HCT116 (cell line): ENCODE measurements around the gene SYNDIG1. TPM values are rescaled to one million over a fixed set of nuclear protein-coding genes. Genes with fewer than 3 reads are reported as not detected.

Experiments used
- ATAC-seq: fragments of 200-7000 bp; cut with Tn5 transposase; 2 replicates; pipeline ENCODE4 v1.9.1; 2020; ENCODE audit warnings: mild to moderate bottlenecking, moderate library complexity
- BruUV-seq: library from RNA; stranded (reverse); fragments of 400-500 nt; replicated peaks from 2 replicates; lab custom pipeline; 2021; lab: Mats Ljungman, UMichigan
- CTCF ChIA-PET: fragments of 300-600 bp; sonication (Branson Sonifier 250); formaldehyde crosslinking; loops from one replicate; lab custom pipeline; 2021; ENCODE audit warnings: antibody characterized with exemption; lab: Charles Lee
- POLR2A ChIA-PET: fragments of 300-600, 350-600 bp; sonication (Branson Sonifier 250); formaldehyde crosslinking; loops from one replicate; lab custom pipeline; 2021; ENCODE audit warnings: antibody characterized with exemption; lab: Charles Lee
- RAD21 ChIA-PET, 2 experiments: fragments of 300-600 bp; sonication (Branson Sonifier 250); formaldehyde crosslinking; loops; one replicate each; lab custom pipeline; 2023; ENCODE audit warnings: low total read pairs in 2 of 2; ENCODE audit not compliant: uncharacterized antibody in 2 of 2, unreplicated experiment in 2 of 2, low non-redundant PET in 1 of 2; lab: Charles Lee
- DNase-seq: peaks from one replicate; pipeline ENCODE4 v3.0.0-alpha.2; 2010; ENCODE audit warnings: low read depth, low spot score
- H2AFZ ChIP-seq: fragments of 200-600 bp; shearing (Covaris generic), sonication (generic); 2 replicates; pipeline ENCODE4 v1.6.1; 2017; ENCODE audit warnings: low read depth, mixed run types, mixed read lengths, antibody characterized with exemption, low read length; ENCODE audit not compliant: poor library complexity, severe bottlenecking
- H3K27ac ChIP-seq: 2 replicates; pipeline ENCODE4 v1.5.1; 2012; ENCODE audit warnings: low read depth, low read length
- H3K27me3 ChIP-seq: fragments of 200-600 bp; sonication (generic); 2 replicates; pipeline ENCODE4 v1.6.1; 2016; ENCODE audit warnings: mixed run types, low read length, mixed read lengths; ENCODE audit not compliant: insufficient read depth
- H3K36me3 ChIP-seq, 2 experiments: fragments of 200-500 bp in 1 of 2; fragments of 200-600 bp in 1 of 2; sonication (Bioruptor generic) in 1 of 2; sonication (generic) in 1 of 2; 2 replicates each; pipeline versions ENCODE4 v1.5.1 to v1.6.1; 2014 to 2016; ENCODE audit warnings: low read length in 2 of 2, inconsistent platforms in 1 of 2, mixed read lengths in 1 of 2, mixed run types in 1 of 2; ENCODE audit not compliant: insufficient read depth in 2 of 2, control insufficient read depth in 1 of 2
- H3K4me1 ChIP-seq, 2 experiments: fragments of 200-600 bp in 1 of 2; sonication (generic) in 1 of 2; 2 replicates each; pipeline versions ENCODE4 v1.5.1 to v1.6.1; 2012 to 2017; ENCODE audit warnings: low read length in 2 of 2, inconsistent platforms in 1 of 2, mild to moderate bottlenecking in 1 of 2, mixed read lengths in 1 of 2, mixed run types in 1 of 2, moderate library complexity in 1 of 2; ENCODE audit not compliant: insufficient read depth in 2 of 2, control insufficient read depth in 1 of 2
- H3K4me2 ChIP-seq: fragments of 200-600 bp; sonication (generic); 2 replicates; pipeline ENCODE4 v1.6.1; 2017; ENCODE audit warnings: mixed run types, low read length, mixed read lengths
- H3K4me3 ChIP-seq, 2 experiments: fragments of 200-600 bp in 1 of 2; sonication (generic) in 1 of 2; replicated peaks in 1 of 2; 2 replicates each; pipeline ENCODE4 v1.5.1; 2011 to 2016; ENCODE audit warnings: low read length in 2 of 2, control low read depth in 1 of 2, low read depth in 1 of 2, mild to moderate bottlenecking in 1 of 2, mixed read lengths in 1 of 2, mixed run types in 1 of 2
- H3K79me2 ChIP-seq: fragments of 200-600 bp; sonication (generic); 2 replicates; pipeline ENCODE4 v1.6.1; 2017; ENCODE audit warnings: mild to moderate bottlenecking, mixed run types, low read length, moderate library complexity, mixed read lengths; ENCODE audit not compliant: insufficient read depth
- H3K9ac ChIP-seq: fragments of 200-600 bp; sonication (generic); 2 replicates; pipeline ENCODE4 v1.6.1; 2016; ENCODE audit warnings: low read length, mixed read lengths
- H3K9me2 ChIP-seq: fragments of 200-600 bp; sonication (generic), shearing (Covaris generic); 2 replicates; pipeline ENCODE4 v1.6.1; 2017; ENCODE audit warnings: mixed run types, mild to moderate bottlenecking, moderate library complexity; ENCODE audit not compliant: insufficient read depth
- H3K9me3 ChIP-seq, 2 experiments: fragments of 200-500 bp in 1 of 2; fragments of 200-600 bp in 1 of 2; sonication (Bioruptor generic) in 1 of 2; sonication (generic) in 1 of 2; 2 replicates each; pipeline ENCODE4 v1.6.1; 2014 to 2017; ENCODE audit warnings: low read length in 2 of 2, mixed read lengths in 2 of 2, inconsistent platforms in 1 of 2, low read depth in 1 of 2, mild to moderate bottlenecking in 1 of 2, mixed run types in 1 of 2, moderate library complexity in 1 of 2; ENCODE audit not compliant: control insufficient read depth in 1 of 2, insufficient read depth in 1 of 2
- H4K20me1 ChIP-seq: fragments of 200-600 bp; sonication (generic), shearing (Covaris generic); 2 replicates; pipeline ENCODE4 v1.6.1; 2017; ENCODE audit warnings: mixed run types, mild to moderate bottlenecking, moderate library complexity; ENCODE audit not compliant: insufficient read depth
- ATF3 ChIP-seq: IDR thresholded peaks from 2 replicates; pipeline ENCODE4 v1.6.1; 2012
- CBX3 ChIP-seq: IDR thresholded peaks from 2 replicates; pipeline ENCODE4 v1.6.1; 2012; ENCODE audit warnings: low read depth
- CEBPB ChIP-seq: IDR thresholded peaks from 2 replicates; pipeline ENCODE4 v1.6.1; 2012; ENCODE audit warnings: low read depth
- CTCF ChIP-seq, 3 experiments: fragments of 200-600 bp in 1 of 3; sonication (generic) in 1 of 3; IDR thresholded peaks in 2 of 3; conservative IDR thresholded peaks in 1 of 3; 2 replicates each; pipeline ENCODE4 v1.5.1; 2012 to 2017; ENCODE audit warnings: low read depth in 2 of 3, low read length in 2 of 3, antibody characterized with exemption in 1 of 3, borderline replicate concordance in 1 of 3, control low read depth in 1 of 3, mild to moderate bottlenecking in 1 of 3, mixed read lengths in 1 of 3, mixed run types in 1 of 3, moderate library complexity in 1 of 3; ENCODE audit not compliant: insufficient read depth in 1 of 3
- EGR1 ChIP-seq: IDR thresholded peaks from 2 replicates; pipeline ENCODE4 v1.6.1; 2012; ENCODE audit warnings: low read depth
- ELF1 ChIP-seq: IDR thresholded peaks from 2 replicates; pipeline ENCODE4 v1.6.1; 2012; ENCODE audit warnings: low read depth, borderline replicate concordance
- EZH2 ChIP-seq: fragments of 200-600 bp; sonication (generic); IDR thresholded peaks from 2 replicates; pipeline ENCODE4 v1.6.1; 2017; ENCODE audit warnings: antibody characterized with exemption, mixed run types
- EZH2phosphoT487 ChIP-seq: fragments of 200-600 bp; IDR thresholded peaks from 2 replicates; pipeline ENCODE4 v1.6.1; 2018; ENCODE audit warnings: antibody characterized with exemption, borderline replicate concordance
- FOSL1 ChIP-seq: IDR thresholded peaks from 2 replicates; pipeline ENCODE4 v1.6.1; 2012; ENCODE audit warnings: low read depth
- REST ChIP-seq: IDR thresholded peaks from 2 replicates; pipeline ENCODE4 v1.6.1; 2012; ENCODE audit warnings: low read depth
- SIN3A ChIP-seq: IDR thresholded peaks from 2 replicates; pipeline ENCODE4 v1.6.1; 2012; ENCODE audit warnings: low read depth
- SRF ChIP-seq: IDR thresholded peaks from 2 replicates; pipeline ENCODE4 v1.6.1; 2012; ENCODE audit warnings: low read depth
- TCF7L2 ChIP-seq: IDR thresholded peaks from 2 replicates; pipeline ENCODE4 v1.7.0; 2011; ENCODE audit warnings: borderline replicate concordance, inconsistent platforms; ENCODE audit not compliant: insufficient read depth, insufficient read length; ENCODE audit errors: extremely low read depth
- ZBTB33 ChIP-seq: IDR thresholded peaks from 2 replicates; pipeline ENCODE4 v1.6.1; 2011; ENCODE audit warnings: mild to moderate bottlenecking, low read length, moderate library complexity; ENCODE audit not compliant: insufficient replicate concordance; ENCODE audit errors: extremely low read depth
- ZNF274 ChIP-seq: fragments of 200-500 bp; sonication (Bioruptor generic); IDR thresholded peaks from 2 replicates; pipeline ENCODE4 v1.6.1; 2014; ENCODE audit warnings: mild to moderate bottlenecking, low read depth, low read length, inconsistent platforms
- intact Hi-C: fragments of 100-400 bp; cut with micrococcal nuclease; formaldehyde crosslinking; loops from 2 replicates; pipeline ENCODE4 v1.10.0; 2022
- total RNA-seq: library from RNA; stranded (reverse); gene quantifications from one replicate; pipeline ENCODE4 v1.2.1, GENCODE V29; 2021; ENCODE audit not compliant: unreplicated experiment

SYNDIG1 gene
- total RNA-seq, 1 experiment from 2014 or later = not detected

GRCh38 chr20:24649787-24650490 lies 180.5 kb downstream of the SYNDIG1 start:
- intact Hi-C loops = no loop called here
- ChIA-PET POLR2A (no interaction called here), CTCF (no interaction called here), RAD21 (no interaction called here)
- BruUV-seq = no TSS peak
- peaks cover 6 to 32% of the 10 kb centered on the region in 2 experiments for H3K4me1 ChIP-seq
- no peak overlapping the region for H3K4me3 ChIP-seq
- no peaks in the 10 kb centered on the region for H3K79me2 ChIP-seq
- no peaks in the 10 kb centered on the region for H3K9me3 ChIP-seq
- ATAC-seq (no peak), DNase-seq (no peak)
- H3K4me2 ChIP-seq = no peak overlapping the region
- H3K9me2 ChIP-seq = no peaks in the 10 kb centered on the region
- H3K9ac ChIP-seq = no peak overlapping the region
- no peaks in the 10 kb centered on the region for H4K20me1 ChIP-seq
- H3K27me3 ChIP-seq = peaks cover 21% of the 10 kb centered on the region; the same call in 1 of the 2 replicates
- no peak for TF ChIP-seq ZBTB33
- TF ChIP-seq CTCF (IDR thresholded peaks at IDR 0.05 in 2 of 3, conservative IDR thresholded peaks at IDR 0.05 in 1 of 3; ENCODE audit: borderline replicate concordance in 1 of 3, insufficient read depth in 1 of 3, low read depth in 2 of 3, low read length in 2 of 3) = no peak
- TF ChIP-seq ATF3 = no peak
- no peak for TF ChIP-seq ELF1
- TF ChIP-seq CEBPB = no peak
- TF ChIP-seq FOSL1 = no peak
- no peak for TF ChIP-seq REST
- TF ChIP-seq SRF = no peak
- TF ChIP-seq ZNF274 = no peak
- TF ChIP-seq EZH2phosphoT487 = no peak
- TF ChIP-seq SIN3A = no peak
- no peak for TF ChIP-seq CBX3
- no peak for TF ChIP-seq EGR1
- no peak for TF ChIP-seq EZH2
- no peak for TF ChIP-seq TCF7L2
- H2AFZ ChIP-seq = no peak overlapping the region
- no peak overlapping the region for H3K27ac ChIP-seq
- no peaks in the 10 kb centered on the region for H3K36me3 ChIP-seq
